MM.1S (cell line): ENCODE measurements around the gene RPS6KA2.

Experiments used
- DNase-seq: peaks from one replicate; pipeline ENCODE4 v3.0.0-alpha.2; 2015
- H2AFZ ChIP-seq: fragments of 300-600 bp; sonication (generic); 2 replicates; pipeline ENCODE4 v1.6.0; 2016; ENCODE audit warnings: antibody characterized with exemption, low read length
- H3F3A ChIP-seq: fragments of 300-600 bp; sonication (generic); 2 replicates; pipeline ENCODE4 v1.6.1; 2016; ENCODE audit warnings: mild to moderate bottlenecking, antibody characterized with exemption, low read length, moderate library complexity, mixed read lengths; ENCODE audit not compliant: insufficient read depth
- H3K27ac ChIP-seq: fragments of 300-600 bp; sonication (generic); 2 replicates; pipeline ENCODE4 v1.5.1; 2016; ENCODE audit warnings: mild to moderate bottlenecking, low read length
- H3K27me3 ChIP-seq: fragments of 300-600 bp; sonication (generic); replicated peaks from 2 replicates; pipeline ENCODE4 v1.6.0; 2016; ENCODE audit warnings: low read length; ENCODE audit not compliant: insufficient read depth
- H3K36me3 ChIP-seq: fragments of 300-600 bp; sonication (generic); replicated peaks from 2 replicates; pipeline ENCODE4 v1.6.1; 2016; ENCODE audit warnings: mild to moderate bottlenecking, low read length, mixed read lengths; ENCODE audit not compliant: insufficient read depth
- H3K4me1 ChIP-seq: fragments of 300-600 bp; sonication (generic); 2 replicates; pipeline ENCODE4 v1.6.1; 2016; ENCODE audit warnings: low read length, mixed read lengths
- H3K4me2 ChIP-seq: fragments of 300-600 bp; sonication (generic); 2 replicates; pipeline ENCODE4 v1.6.0; 2016; ENCODE audit warnings: low read depth, low read length
- H3K4me3 ChIP-seq: fragments of 300-600 bp; sonication (generic); 2 replicates; pipeline ENCODE4 v1.5.1; 2016; ENCODE audit warnings: low read length, mixed read lengths
- H3K79me2 ChIP-seq: fragments of 300-600 bp; sonication (generic); 2 replicates; pipeline ENCODE4 v1.6.1; 2016; ENCODE audit warnings: mixed run types, low read length, mixed read lengths
- H3K9ac ChIP-seq: fragments of 300-600 bp; sonication (generic); 2 replicates; pipeline ENCODE4 v1.6.1; 2016; ENCODE audit warnings: low read length, mixed read lengths
- H3K9me2 ChIP-seq: fragments of 300-600 bp; sonication (generic); replicated peaks from 2 replicates; pipeline ENCODE4 v1.6.1; 2016; ENCODE audit warnings: mild to moderate bottlenecking, low read length, mixed read lengths; ENCODE audit not compliant: insufficient read depth
- H3K9me3 ChIP-seq: fragments of 300-600 bp; sonication (generic); replicated peaks from 2 replicates; pipeline ENCODE4 v1.6.1; 2016; ENCODE audit warnings: mild to moderate bottlenecking, low read length, mixed read lengths; ENCODE audit not compliant: insufficient read depth
- H4K20me1 ChIP-seq: fragments of 300-600 bp; sonication (generic); 2 replicates; pipeline ENCODE4 v1.6.1; 2016; ENCODE audit warnings: mild to moderate bottlenecking, low read length, moderate library complexity, mixed read lengths; ENCODE audit not compliant: insufficient read depth
- CTCF ChIP-seq: fragments of 300-600 bp; sonication (generic); IDR thresholded peaks from 2 replicates; pipeline ENCODE4 v1.5.1; 2016; ENCODE audit warnings: antibody characterized with exemption, low read length, mixed read lengths
- EZH2 ChIP-seq: fragments of 300-600 bp; sonication (generic); optimal IDR thresholded peaks from 2 replicates; pipeline ENCODE3; 2017; ENCODE audit warnings: low read depth, mild to moderate bottlenecking, antibody characterized with exemption, low read length, mixed read lengths
- EZH2phosphoT487 ChIP-seq: fragments of 300-600 bp; sonication (generic); IDR thresholded peaks from 2 replicates; pipeline ENCODE4 v1.6.1; 2018; ENCODE audit warnings: antibody characterized with exemption, low read length

RPS6KA2 gene

GRCh38 chr6:166398348-166398747 is 228.7 kb downstream of the RPS6KA2 start:
- H3K9me2 ChIP-seq: no peaks in the 10 kb centered on the region
- H3K36me3 ChIP-seq: no peaks in the 10 kb centered on the region
- H3K9me3 ChIP-seq: no peaks in the 10 kb centered on the region
- no peaks in the 10 kb centered on the region for H3K4me1 ChIP-seq
- H3K27me3 ChIP-seq: no peaks in the 10 kb centered on the region
- H3K9ac ChIP-seq: no peak overlapping the region
- no peak for TF ChIP-seq EZH2
- TF ChIP-seq EZH2phosphoT487: no peak
- no peak overlapping the region for H3K4me3 ChIP-seq
- no peaks in the 10 kb centered on the region for H4K20me1 ChIP-seq
- H3F3A ChIP-seq: no peaks in the 10 kb centered on the region
- H2AFZ ChIP-seq: no peak overlapping the region
- no peak overlapping the region for H3K27ac ChIP-seq
- H3K79me2 ChIP-seq: no peaks in the 10 kb centered on the region
- DNase-seq: no peak
- H3K4me2 ChIP-seq: no peak overlapping the region

- no peaks in the 10 kb centered on the region for H3K79me2 ChIP-seq
- DNase-seq: no peak
- no peaks in the 10 kb centered on the region for H3F3A ChIP-seq
- no peaks in the 10 kb centered on the region for H3K9me3 ChIP-seq
- H3K36me3 ChIP-seq: no peaks in the 10 kb centered on the region
- no peak overlapping the region for H3K4me3 ChIP-seq
- H2AFZ ChIP-seq: no peak overlapping the region
- no peaks in the 10 kb centered on the region for H3K9me2 ChIP-seq
- H3K27me3 ChIP-seq: no peaks in the 10 kb centered on the region
- no peak overlapping the region for H3K9ac ChIP-seq
- H3K4me1 ChIP-seq: no peaks in the 10 kb centered on the region
- no peak overlapping the region for H3K27ac ChIP-seq
- no peaks in the 10 kb centered on the region for H4K20me1 ChIP-seq
- TF ChIP-seq EZH2phosphoT487 (no peak), EZH2 (no peak), CTCF (no peak)
- no peak overlapping the region for H3K4me2 ChIP-seq
Observed at GRCh38 chr6:166397849-166398248, 229.2 kb downstream of the RPS6KA2 start.

- Histone ChIP-seq H3F3A (no peaks in the 10 kb centered on the region), H3K9ac (no peak overlapping the region)
- no peak for TF ChIP-seq EZH2
- no peak for TF ChIP-seq CTCF
- TF ChIP-seq EZH2phosphoT487: no peak
Observed at GRCh38 chr6:166395778-166396177, 231.3 kb downstream of the RPS6KA2 start.

GRCh38 chr6:166395351-166395750 is 231.7 kb downstream of the RPS6KA2 start:
- Histone ChIP-seq H3K9me2 (no peaks in the 10 kb centered on the region), H3K79me2 (no peaks in the 10 kb centered on the region), H3K9ac (no peak overlapping the region), H3K9me3 (no peaks in the 10 kb centered on the region), H3K27me3 (no peaks in the 10 kb centered on the region), H3K27ac (no peak overlapping the region), H3F3A (no peaks in the 10 kb centered on the region), H2AFZ (no peak overlapping the region), H4K20me1 (no peaks in the 10 kb centered on the region), H3K4me3 (no peak overlapping the region), H3K4me2 (no peak overlapping the region), H3K36me3 (no peaks in the 10 kb centered on the region), H3K4me1 (no peaks in the 10 kb centered on the region)
- no peak for DNase-seq
- TF ChIP-seq CTCF (no peak), EZH2phosphoT487 (no peak), EZH2 (no peak)

More at GRCh38 chr6:166395778-166396177, 231.3 kb downstream of the RPS6KA2 start:
- Histone ChIP-seq H2AFZ (no peak overlapping the region), H3K27ac (no peak overlapping the region), H3K4me2 (no peak overlapping the region), H3K9me2 (no peaks in the 10 kb centered on the region), H3K79me2 (no peaks in the 10 kb centered on the region), H3K4me3 (no peak overlapping the region), H3K36me3 (no peaks in the 10 kb centered on the region), H3K4me1 (no peaks in the 10 kb centered on the region), H3K27me3 (no peaks in the 10 kb centered on the region), H3K9me3 (no peaks in the 10 kb centered on the region), H4K20me1 (no peaks in the 10 kb centered on the region)
- DNase-seq: no peak
